Rectal smooth muscle tissue (tissue), 1 donor: Measurements from ENCODE around the gene TRMU.
"Not testable (repeated sequence)": the region's sequence is repeated elsewhere in the genome, so short reads cannot be mapped to it uniquely, and the experiment has no call there.

ENCODE experiments used
- H3K27ac ChIP-seq: one replicate; pipeline ENCODE4 v1.7.0; 2013; ENCODE audit warnings: low read depth, low read length, inconsistent platforms
- H3K27me3 ChIP-seq: one replicate; pipeline ENCODE4 v1.7.0; 2013; ENCODE audit warnings: low read length; ENCODE audit not compliant: control insufficient read depth, insufficient read depth
- H3K36me3 ChIP-seq: one replicate; pipeline ENCODE4 v1.7.0; 2013; ENCODE audit warnings: low read length; ENCODE audit not compliant: control insufficient read depth, insufficient read depth
- H3K4me1 ChIP-seq: one replicate; pipeline ENCODE4 v1.7.0; 2013; ENCODE audit warnings: low read length; ENCODE audit not compliant: control insufficient read depth, insufficient read depth
- H3K4me3 ChIP-seq: one replicate; pipeline ENCODE4 v1.7.0; 2013; ENCODE audit warnings: low read length
- H3K9ac ChIP-seq: one replicate; pipeline ENCODE4 v1.7.0; 2013; ENCODE audit warnings: low read length

TRMU gene

GRCh38 chr22:46397049-46397448, 61.5 kb downstream of the TRMU start:
- H3K4me3 ChIP-seq, H3K4me1 ChIP-seq, H3K36me3 ChIP-seq, H3K27ac ChIP-seq, H3K27me3 ChIP-seq, H3K9ac ChIP-seq: not testable (repeated sequence)

- H3K27ac ChIP-seq: no peak overlapping the region
- H3K36me3 ChIP-seq: no peaks in the 10 kb centered on the region
- H3K4me1 ChIP-seq: no peaks in the 10 kb centered on the region
- no peaks in the 10 kb centered on the region for H3K27me3 ChIP-seq
- no peak overlapping the region for H3K9ac ChIP-seq
- no peak overlapping the region for H3K4me3 ChIP-seq
Measured at GRCh38 chr22:46397514-46397913, 62.0 kb downstream of the TRMU start.

GRCh38 chr22:46397951-46398350, 62.4 kb downstream of the TRMU start:
- Histone ChIP-seq H3K4me1 (no peaks in the 10 kb centered on the region), H3K27ac (no peak overlapping the region), H3K27me3 (no peaks in the 10 kb centered on the region), H3K9ac (no peak overlapping the region), H3K36me3 (no peaks in the 10 kb centered on the region), H3K4me3 (no peak overlapping the region)

GRCh38 chr22:46399251-46400024, 63.9 kb downstream of the TRMU start:
- H3K36me3 ChIP-seq: no peaks in the 10 kb centered on the region
- no peaks in the 10 kb centered on the region for H3K4me1 ChIP-seq
- H3K4me3 ChIP-seq: no peak overlapping the region
- no peak overlapping the region for H3K9ac ChIP-seq
- no peak overlapping the region for H3K27ac ChIP-seq
- H3K27me3 ChIP-seq: no peaks in the 10 kb centered on the region

- no peak overlapping the region for H3K27ac ChIP-seq
- H3K9ac ChIP-seq: no peak overlapping the region
- no peaks in the 10 kb centered on the region for H3K27me3 ChIP-seq
- no peaks in the 10 kb centered on the region for H3K4me1 ChIP-seq
- no peak overlapping the region for H3K4me3 ChIP-seq
- no peaks in the 10 kb centered on the region for H3K36me3 ChIP-seq
Measured at GRCh38 chr22:46401370-46401769, 65.9 kb downstream of the TRMU start.

- Histone ChIP-seq H3K4me1 (no peaks in the 10 kb centered on the region), H3K27ac (no peak overlapping the region), H3K36me3 (no peaks in the 10 kb centered on the region)
Measured at GRCh38 chr22:46402505-46402904, 67.0 kb downstream of the TRMU start.

GRCh38 chr22:46403880-46404279, 68.4 kb downstream of the TRMU start:
- H3K9ac ChIP-seq, H3K4me1 ChIP-seq, H3K4me3 ChIP-seq: not testable (repeated sequence)

More at GRCh38 chr22:46402505-46402904, 67.0 kb downstream of the TRMU start:
- Histone ChIP-seq H3K27me3 (no peaks in the 10 kb centered on the region), H3K9ac (no peak overlapping the region), H3K4me3 (no peak overlapping the region)

GRCh38 chr22:46405901-46406300, 70.4 kb downstream of the TRMU start:
- no peak overlapping the region for H3K27ac ChIP-seq
- H3K9ac ChIP-seq: no peak overlapping the region
- no peaks in the 10 kb centered on the region for H3K36me3 ChIP-seq
- H3K27me3 ChIP-seq: no peaks in the 10 kb centered on the region
- no peaks in the 10 kb centered on the region for H3K4me1 ChIP-seq
- no peak overlapping the region for H3K4me3 ChIP-seq

More at GRCh38 chr22:46403880-46404279, 68.4 kb downstream of the TRMU start:
- H3K27ac ChIP-seq, H3K36me3 ChIP-seq, H3K27me3 ChIP-seq: not testable (repeated sequence)

- no peaks in the 10 kb centered on the region for H3K36me3 ChIP-seq
- H3K27me3 ChIP-seq: no peaks in the 10 kb centered on the region
- no peak overlapping the region for H3K4me3 ChIP-seq
- H3K27ac ChIP-seq: no peak overlapping the region
- H3K9ac ChIP-seq: no peak overlapping the region
- no peaks in the 10 kb centered on the region for H3K4me1 ChIP-seq
Measured at GRCh38 chr22:46406349-46406748, 70.8 kb downstream of the TRMU start.

GRCh38 chr22:46406791-46407190, 71.3 kb downstream of the TRMU start:
- H3K27ac ChIP-seq: no peak overlapping the region
- no peaks in the 10 kb centered on the region for H3K27me3 ChIP-seq
- no peak overlapping the region for H3K9ac ChIP-seq
- H3K4me3 ChIP-seq: no peak overlapping the region
- H3K36me3 ChIP-seq: no peaks in the 10 kb centered on the region
- no peaks in the 10 kb centered on the region for H3K4me1 ChIP-seq
